Esophagus squamous epithelium (tissue), 4 donors: ENCODE data around the gene ATP2B3.

Source experiments
- CTCF ChIP-seq, 6 experiments: fragments of 450-650 bp in 4 of 6; fragments of 200-600 bp in 2 of 6; sonication (generic) in 2 of 6; IDR thresholded peaks; one replicate each; pipeline ENCODE4 v1.5.1; 2016 to 2019; ENCODE audit warnings: antibody characterized with exemption in 6 of 6, mild to moderate bottlenecking in 4 of 6, moderate library complexity in 4 of 6
- POLR2A ChIP-seq, 4 donors: fragments of 450-650 bp; IDR thresholded peaks; one replicate each; pipeline ENCODE4 v1.6.1; 2017; ENCODE audit warnings: antibody characterized with exemption in 4 of 4, mild to moderate bottlenecking in 4 of 4, moderate library complexity in 3 of 4

GRCh38 chrX:153502131-153502530 lies 15.3 kb upstream of the ATP2B3 start:
- TF ChIP-seq CTCF (IDR thresholded peaks at IDR 0.05) (no peak), POLR2A (IDR thresholded peaks at IDR 0.05) (no peak)
